ENCODE data around the gene PTBP1. TPM values are rescaled to one million over a fixed set of nuclear protein-coding genes. Genes with fewer than 3 reads are reported as not detected.
"Not testable (repeated sequence)": the region's sequence is repeated elsewhere in the genome, so short reads cannot be mapped to it uniquely, and the experiment has no call there.

PTBP1 gene
- total RNA-seq, 4 donors from 2014 or later = 106 to 195 (median 137) TPM

GRCh38 chr19:812747-813218, 15.5 kb downstream of the PTBP1 start:
- DNase-seq (ENCODE audit: low spot score) = no peak
- no peak for TF ChIP-seq CTCF (IDR thresholded peaks at IDR 0.05)
- ATAC-seq (ENCODE audit: low FRiP score) = no peak

DNA sequence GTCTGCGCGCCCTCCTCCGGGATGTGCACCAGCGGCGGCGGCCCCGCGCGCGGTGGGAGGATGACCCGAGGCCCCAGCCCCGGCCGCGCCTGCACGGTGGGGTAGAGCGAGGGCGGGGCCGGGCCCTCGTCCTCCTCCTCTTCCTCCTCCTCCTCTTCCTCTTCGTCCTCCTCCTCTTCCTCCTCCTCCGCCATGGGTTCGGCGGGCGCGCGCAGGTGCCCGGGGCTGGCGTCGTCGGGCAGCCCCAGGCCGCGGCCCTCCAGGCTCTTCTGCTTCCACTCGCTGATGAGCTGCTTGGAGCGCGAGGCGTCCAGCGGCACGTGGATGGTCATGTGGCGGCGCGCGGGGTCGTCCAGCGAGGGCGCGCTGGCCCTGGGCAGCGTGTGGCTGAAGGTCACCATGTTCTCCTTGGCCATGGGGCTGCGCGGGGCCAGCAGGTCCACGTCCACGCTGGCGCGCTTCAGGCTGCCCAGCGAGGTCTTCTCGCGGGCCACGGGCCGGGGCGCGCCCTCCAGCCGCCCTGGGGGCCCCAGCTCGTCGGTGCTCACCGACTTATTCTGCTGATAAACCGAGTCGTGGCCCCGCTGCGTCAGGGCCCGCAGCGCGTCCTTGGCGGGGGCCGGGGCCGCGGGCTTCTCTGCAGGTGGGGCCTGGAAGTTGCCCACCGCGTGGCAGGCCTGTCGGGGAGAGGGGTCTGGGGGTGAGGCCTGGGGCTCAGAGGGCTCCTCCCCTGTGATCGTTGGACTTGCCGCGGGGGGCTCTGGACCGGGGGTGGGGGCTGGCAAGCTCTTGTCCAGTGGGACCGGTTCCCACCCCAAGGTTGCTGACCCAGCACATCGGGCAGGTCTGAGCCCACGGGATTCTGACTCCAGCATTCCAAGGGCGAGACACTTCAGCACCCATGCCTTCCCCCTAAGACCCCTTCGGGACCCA, 16.2 kb downstream of the PTBP1 start:
- ATAC-seq (ENCODE audit: low FRiP score) (no peak), DNase-seq (ENCODE audit: low spot score) (no peak)
- TF ChIP-seq CTCF (IDR thresholded peaks at IDR 0.05) = no peak

DNA sequence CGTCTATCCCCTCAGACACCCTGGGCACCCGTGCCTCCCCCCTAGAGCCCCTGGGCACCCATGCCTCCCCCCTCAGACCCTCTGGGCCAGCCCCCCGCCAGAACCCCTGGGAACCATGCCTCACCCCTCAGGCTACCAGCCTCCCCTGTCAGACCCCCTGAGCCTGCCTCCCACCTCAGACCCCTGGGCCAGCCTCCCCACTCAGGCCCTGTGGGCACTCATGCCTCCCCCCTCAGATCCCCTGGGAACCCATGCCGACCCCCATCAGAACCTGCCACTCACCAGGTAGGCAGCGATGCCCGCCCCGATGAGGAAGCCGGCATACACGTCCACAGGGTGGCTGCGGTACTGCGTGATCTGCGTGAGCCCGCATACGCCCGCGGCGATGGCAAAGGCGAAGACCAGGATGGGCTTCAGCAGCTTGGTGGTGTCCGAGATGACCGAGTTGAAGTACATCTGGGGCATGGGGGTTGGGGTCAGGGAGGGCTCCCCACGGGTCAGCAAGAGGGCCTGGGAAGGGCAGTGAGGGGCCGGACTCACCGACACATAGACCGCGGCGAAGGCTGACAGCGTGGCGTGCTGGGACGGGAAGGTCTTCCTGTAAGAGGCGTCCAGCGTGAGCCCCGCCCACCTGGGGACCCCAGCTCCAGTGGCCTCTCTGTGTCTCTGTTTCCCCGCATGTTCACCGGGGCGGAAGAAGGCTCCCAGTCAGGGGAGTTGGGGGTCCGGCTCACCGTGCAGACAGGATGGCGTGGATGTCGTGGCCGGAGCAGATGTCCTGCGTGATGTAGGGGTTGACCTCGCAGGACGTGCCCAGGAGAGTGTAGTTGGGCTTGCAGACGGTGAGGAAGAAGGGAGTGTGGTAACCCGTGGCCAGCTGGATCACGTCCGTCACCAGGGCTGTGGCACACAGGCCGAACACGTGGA, 17.2 kb downstream of the PTBP1 start:
- DNase-seq (ENCODE audit: low spot score) (no peak), ATAC-seq (ENCODE audit: low FRiP score) (peak; percentile 13)

GRCh38 chr19:815079-815774, 18.0 kb downstream of the PTBP1 start:
- no peak for DNase-seq (ENCODE audit: low spot score)
- no peak for TF ChIP-seq CTCF (IDR thresholded peaks at IDR 0.05)
- peak; percentile 12 for ATAC-seq (ENCODE audit: low FRiP score)

More for the DNA sequence above, 17.2 kb downstream of the PTBP1 start:
- no peak for TF ChIP-seq CTCF (IDR thresholded peaks at IDR 0.05)

GRCh38 chr19:815775-816499, 18.7 kb downstream of the PTBP1 start:
- ATAC-seq (ENCODE audit: low FRiP score) = peak; percentile 4
- DNase-seq (ENCODE audit: low spot score) = no peak
- TF ChIP-seq CTCF (IDR thresholded peaks at IDR 0.05) = no peak

DNA sequence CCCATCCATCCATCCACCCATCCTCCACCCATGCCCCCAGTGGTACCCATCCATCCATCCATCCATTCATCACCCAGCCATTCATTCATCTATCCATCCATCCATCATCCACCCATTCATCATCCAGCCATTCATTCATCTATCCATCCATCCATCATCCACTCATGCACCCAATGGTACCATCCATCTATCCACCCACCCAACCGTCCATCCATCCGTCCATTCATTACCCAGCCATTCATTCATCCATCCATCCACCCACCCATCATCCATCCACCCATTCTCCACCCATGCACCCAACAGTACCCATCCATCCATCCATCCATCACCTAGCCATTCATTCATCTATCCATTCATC, 19.2 kb downstream of the PTBP1 start:
- ATAC-seq (ENCODE audit: low FRiP score) = no peak
- TF ChIP-seq CTCF (IDR thresholded peaks at IDR 0.05) = no peak
- no peak for DNase-seq (ENCODE audit: low spot score)

GRCh38 chr19:820212-820611, 23.0 kb downstream of the PTBP1 start:
- DNase-seq (ENCODE audit: low spot score); ATAC-seq (ENCODE audit: low FRiP score): not testable (repeated sequence)
